ENCODE data around the gene MARCHF2.
"Not testable (repeated sequence)": the region's sequence is repeated elsewhere in the genome, so short reads cannot be mapped to it uniquely, and the experiment has no call there.

The MARCHF2 gene

DNA sequence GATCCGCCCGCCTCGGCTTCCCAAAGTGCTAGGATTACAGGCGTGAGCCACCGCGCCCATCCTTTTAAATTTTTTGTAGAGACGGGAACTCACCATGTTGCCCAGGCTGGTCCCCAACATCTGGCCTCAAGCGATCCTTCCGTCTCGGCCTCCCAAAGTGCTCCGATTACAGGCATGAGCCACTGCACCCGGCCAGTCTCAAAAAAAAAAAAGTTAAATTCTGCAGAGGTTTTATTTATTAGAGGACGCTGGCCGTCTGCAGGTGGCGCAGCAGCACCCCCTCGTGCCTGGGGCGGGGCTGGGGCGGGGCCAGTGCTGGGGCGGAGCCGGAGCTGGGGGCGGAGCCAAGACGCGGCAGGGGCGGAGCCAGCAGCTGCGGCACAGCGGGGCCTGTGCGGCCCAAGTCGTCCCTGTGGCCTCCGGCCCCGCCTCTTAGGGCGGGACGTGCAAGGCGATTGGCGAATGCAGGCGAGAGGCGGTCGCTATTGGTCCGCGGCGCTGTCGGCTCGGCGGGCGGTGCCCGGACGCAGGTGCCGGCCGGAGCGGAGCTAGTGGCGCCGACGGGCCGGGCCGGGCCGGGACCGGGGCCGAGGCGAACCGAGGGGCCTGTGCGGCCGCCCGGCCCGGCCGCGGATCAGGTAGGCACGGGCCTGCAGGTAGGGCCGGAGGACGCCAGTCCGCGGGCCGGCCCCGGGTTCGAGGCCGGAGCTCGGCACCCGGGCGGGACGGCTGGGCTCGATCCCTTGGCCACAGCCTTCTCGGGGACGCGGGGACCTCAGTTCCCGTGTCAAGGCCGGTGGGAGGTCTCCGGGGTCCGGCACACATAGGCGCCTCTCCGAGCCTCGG is at the start of gene MARCHF2:
MARCHF2 (plus strand) TSS at position 523 of the 846 bp plus-strand sequence. CDS start 8,536 bp downstream, outside the sequence.
- DNase-seq: peak; percentile 95 to 96

- DNase-seq: peak; percentile 53 to 71
These were observed 49.0 kb upstream of the MARCHF2 start, which contains the start of gene ANGPTL4 for GRCh38 chr19:8363803-8364771. Gene ANGPTL4 (plus strand): TSS chr19:8364155. CDS start chr19:8364322, 167 bp downstream.

DNA sequence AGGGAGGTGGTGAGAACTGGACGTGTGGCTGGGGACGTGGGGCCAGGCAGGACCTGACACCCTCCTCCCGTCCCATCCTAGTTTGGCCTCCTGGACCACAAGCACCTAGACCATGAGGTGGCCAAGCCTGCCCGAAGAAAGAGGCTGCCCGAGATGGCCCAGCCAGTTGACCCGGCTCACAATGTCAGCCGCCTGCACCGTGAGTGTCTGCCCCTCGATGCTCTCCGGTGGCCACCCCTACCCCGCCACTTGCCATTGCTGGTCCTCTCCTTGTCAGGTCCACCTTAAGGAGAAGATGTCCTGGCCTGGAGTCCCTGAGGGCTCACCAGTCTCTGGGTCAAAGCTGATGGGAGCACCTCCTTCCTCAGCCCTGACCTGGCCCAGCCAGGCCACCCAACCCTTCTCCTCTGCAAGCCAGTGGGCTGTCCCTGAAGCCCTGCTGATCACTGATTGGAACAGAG is 47.0 kb upstream of the MARCHF2 start:
- no peak for DNase-seq

- DNase-seq: no peak
These were observed 46.2 kb upstream of the MARCHF2 start for GRCh38 chr19:8366961-8367326.

- no peak for DNase-seq
These were observed 45.6 kb upstream of the MARCHF2 start for GRCh38 chr19:8367327-8368001.

DNA sequence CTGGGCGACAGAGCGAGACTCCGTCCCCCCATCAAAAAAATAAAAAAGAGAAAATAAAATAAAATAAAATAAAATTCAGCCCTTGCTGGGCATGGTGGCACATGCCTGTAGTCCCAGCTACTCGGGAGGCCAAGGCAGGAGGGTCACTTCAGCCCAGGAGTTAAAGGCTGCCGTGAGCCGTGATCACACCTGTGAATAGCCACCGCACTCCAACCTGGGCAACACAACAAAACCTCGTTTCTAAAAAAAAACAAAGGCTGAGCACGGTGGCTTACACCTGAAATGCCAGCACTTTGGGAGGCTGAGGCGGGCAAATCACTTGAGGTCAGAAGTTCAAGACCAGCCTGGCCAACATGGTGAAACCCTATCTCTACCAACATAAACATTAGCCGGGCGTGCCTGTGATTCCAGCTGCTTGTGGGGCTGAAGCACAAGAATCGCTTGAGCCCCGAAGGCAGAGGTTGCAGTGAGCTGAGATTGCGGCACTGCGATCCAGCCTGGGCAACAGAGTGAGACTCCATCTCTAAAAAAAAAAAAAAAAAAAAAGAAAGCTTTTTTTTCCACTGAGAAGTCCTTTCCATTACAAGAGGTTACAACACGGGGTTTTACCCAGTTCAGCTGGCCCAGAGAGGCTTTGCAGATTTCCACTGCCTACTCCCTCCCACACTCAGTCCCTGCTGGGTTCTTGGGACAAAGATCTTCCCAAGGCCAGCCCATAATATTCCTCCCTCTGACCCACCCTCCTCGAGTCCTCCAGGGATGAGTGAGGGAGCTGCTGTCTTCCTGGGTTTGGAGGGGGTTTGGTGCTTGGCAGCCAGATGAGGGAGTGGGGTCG is 42.7 kb upstream of the MARCHF2 start:
- DNase-seq: no peak

GRCh38 chr19:8371011-8371804 is 41.9 kb upstream of the MARCHF2 start:
- DNase-seq: no peak

DNA sequence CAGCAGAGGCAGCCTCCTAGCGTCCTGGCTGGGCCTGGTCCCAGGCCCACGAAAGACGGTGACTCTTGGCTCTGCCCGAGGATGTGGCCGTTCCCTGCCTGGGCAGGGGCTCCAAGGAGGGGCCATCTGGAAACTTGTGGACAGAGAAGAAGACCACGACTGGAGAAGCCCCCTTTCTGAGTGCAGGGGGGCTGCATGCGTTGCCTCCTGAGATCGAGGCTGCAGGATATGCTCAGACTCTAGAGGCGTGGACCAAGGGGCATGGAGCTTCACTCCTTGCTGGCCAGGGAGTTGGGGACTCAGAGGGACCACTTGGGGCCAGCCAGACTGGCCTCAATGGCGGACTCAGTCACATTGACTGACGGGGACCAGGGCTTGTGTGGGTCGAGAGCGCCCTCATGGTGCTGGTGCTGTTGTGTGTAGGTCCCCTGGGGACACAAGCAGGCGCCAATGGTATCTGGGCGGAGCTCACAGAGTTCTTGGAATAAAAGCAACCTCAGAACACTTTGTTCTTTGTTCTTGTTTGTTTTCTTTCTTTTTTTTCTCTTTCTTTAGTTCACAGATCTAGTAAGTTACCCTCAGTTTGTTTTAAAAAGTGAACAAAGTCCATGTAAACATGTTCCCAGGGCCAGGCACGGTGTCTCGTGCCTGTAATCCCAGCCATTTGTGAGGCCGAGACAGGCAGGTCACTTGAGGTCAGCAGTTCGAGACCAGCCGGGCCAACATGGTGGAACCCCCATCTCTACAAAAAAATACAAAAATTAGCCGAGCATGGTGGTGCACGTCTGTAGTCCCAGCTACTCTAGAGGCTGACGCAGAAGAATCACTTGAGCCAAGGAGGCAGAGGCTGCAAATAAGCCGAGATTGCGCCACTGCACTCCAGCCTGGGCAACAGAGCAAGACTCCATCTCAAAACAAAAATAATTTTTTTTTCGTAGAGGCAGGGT is 39.0 kb upstream of the MARCHF2 start:
- DNase-seq: no peak

- DNase-seq: not testable (repeated sequence)
These were observed 37.3 kb upstream of the MARCHF2 start for GRCh38 chr19:8375766-8376165.

GRCh38 chr19:8376373-8376974 is 36.6 kb upstream of the MARCHF2 start:
- not testable (repeated sequence) for DNase-seq

- DNase-seq: no peak
These were observed 35.5 kb upstream of the MARCHF2 start for GRCh38 chr19:8377598-8377997.

DNA sequence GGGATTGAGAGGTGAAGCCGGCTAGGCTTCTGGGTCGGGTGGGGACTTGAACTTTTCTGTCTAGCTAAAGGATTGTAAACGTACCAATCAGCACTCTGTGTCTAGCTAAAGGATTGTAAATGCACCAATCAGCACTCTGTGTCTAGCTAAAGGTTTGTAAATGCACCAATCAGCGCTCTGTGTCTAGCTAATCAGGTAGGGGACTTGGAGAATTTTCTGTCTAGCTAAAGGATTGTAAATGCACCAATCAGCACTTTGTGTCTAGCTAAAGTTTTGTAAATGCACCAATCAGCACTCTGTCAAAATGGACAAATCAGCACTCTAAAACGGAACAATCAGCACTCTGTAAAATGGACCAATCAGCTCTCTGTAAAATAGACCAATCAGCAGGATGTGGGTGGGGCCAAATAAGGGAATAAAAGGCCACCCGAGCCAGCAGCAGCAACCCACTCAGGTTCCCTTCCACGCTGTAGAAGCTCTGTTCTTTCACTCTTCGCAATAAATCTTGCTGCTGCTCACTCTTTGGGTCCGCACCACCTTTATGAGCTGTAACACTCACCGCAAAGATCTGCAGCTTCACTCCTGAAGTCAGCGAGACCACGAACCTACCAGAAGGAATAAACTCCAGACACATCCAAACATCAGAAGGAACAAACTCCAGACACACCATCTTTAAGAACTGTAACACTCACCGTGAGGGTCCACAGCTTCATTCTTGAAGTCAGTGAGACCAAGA is 33.8 kb upstream of the MARCHF2 start:
- DNase-seq: not testable (repeated sequence)

- not testable (repeated sequence) for DNase-seq
These were observed 28.5 kb upstream of the MARCHF2 start for GRCh38 chr19:8384569-8384968.

- not testable (repeated sequence) for DNase-seq
These were observed 28.0 kb upstream of the MARCHF2 start for GRCh38 chr19:8385103-8385502.

DNA sequence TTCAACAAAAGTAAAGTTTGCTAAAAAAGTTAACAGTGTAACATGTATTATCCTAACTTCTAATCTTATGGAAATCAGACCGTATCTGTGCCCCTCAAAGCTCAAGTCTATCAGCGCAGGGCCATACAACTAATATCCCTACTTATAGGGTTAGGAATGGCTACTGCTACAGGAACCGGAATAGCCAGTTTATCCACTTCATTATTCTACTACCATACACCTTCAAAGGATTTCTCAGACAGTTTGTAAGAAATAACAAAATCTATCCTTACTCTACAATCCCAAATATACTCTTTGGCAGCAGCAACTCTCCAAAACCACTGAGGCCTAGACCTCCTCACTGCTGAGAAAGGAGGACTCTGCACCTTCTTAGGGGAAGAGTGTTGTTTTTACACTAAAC is 27.5 kb upstream of the MARCHF2 start:
- DNase-seq: not testable (repeated sequence)

DNA sequence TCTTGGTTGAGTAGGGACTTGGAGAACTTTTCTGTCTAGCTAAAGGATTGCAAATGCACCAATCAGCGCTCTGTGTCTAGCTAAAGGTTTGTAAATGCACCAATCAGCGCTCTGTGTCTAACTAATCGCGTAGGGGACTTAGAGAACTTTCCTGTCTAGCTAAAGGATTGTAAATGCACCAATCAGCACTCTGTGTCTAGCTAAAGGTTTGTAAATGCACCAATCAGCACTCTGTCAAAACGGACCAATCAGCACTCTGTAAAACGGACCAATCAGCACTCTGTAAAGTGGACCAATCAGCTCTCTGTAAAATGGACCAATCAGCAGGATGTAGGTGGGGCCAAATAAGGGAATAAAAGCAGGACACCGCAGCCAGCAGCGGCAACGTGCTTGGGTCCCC is 26.7 kb upstream of the MARCHF2 start:
- not testable (repeated sequence) for DNase-seq

- DNase-seq: no peak
These were observed 26.1 kb upstream of the MARCHF2 start for GRCh38 chr19:8386990-8387389.

Data from stimulated activated CD4-positive, alpha-beta T cell treated with anti-CD3 and anti-CD28 coated beads, Interleukin-4, amount 100 ng/mL, for 4 hours (primary cell).